ENCODE results near the gene KCNK1.

Gene KCNK1

DNA sequence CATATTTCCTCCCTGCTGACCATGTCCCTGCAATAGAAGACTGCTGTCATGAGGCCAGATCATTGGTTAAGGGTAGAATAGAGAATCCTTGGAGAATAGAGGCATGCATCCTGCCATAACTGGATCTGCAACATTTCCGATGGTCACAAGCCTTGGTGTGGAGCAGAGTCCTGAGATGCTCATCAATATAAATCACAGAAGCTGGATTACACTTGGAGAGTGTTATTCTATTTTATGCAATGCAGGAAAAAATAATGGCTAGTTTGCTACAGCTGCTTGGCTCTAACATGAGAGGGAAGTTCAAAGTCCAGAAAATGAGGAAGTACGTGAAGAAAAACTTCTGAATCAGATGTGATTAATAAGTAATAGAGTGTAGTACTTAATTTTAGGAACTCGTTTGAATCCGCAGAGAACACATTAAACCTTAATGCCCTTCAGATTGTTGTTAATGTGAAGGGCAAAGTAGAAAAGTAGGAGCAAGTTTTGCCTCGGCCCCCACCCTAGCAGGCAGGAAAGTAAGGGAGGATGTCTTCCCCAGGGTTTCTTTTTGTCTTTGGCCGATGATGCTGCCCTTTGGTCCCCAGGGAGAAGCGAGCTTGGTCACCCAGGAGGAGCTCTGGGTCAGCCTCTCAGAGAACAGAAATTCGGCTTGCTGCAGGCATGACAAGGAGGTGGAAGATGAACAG lies 59.5 kb downstream of the KCNK1 start:
- no peak for DNase-seq (ENCODE audit: low read depth)
- no peak overlapping the region for H3K4me3 ChIP-seq (ENCODE audit: low read length)
- TF ChIP-seq, protein P1, sequence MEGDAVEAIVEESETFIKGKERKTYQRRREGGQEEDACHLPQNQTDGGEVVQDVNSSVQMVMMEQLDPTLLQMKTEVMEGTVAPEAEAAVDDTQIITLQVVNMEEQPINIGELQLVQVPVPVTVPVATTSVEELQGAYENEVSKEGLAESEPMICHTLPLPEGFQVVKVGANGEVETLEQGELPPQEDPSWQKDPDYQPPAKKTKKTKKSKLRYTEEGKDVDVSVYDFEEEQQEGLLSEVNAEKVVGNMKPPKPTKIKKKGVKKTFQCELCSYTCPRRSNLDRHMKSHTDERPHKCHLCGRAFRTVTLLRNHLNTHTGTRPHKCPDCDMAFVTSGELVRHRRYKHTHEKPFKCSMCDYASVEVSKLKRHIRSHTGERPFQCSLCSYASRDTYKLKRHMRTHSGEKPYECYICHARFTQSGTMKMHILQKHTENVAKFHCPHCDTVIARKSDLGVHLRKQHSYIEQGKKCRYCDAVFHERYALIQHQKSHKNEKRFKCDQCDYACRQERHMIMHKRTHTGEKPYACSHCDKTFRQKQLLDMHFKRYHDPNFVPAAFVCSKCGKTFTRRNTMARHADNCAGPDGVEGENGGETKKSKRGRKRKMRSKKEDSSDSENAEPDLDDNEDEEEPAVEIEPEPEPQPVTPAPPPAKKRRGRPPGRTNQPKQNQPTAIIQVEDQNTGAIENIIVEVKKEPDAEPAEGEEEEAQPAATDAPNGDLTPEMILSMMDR (conservative IDR thresholded peaks at IDR 0.05; ENCODE audit: low read depth, low read length): no peak

DNA sequence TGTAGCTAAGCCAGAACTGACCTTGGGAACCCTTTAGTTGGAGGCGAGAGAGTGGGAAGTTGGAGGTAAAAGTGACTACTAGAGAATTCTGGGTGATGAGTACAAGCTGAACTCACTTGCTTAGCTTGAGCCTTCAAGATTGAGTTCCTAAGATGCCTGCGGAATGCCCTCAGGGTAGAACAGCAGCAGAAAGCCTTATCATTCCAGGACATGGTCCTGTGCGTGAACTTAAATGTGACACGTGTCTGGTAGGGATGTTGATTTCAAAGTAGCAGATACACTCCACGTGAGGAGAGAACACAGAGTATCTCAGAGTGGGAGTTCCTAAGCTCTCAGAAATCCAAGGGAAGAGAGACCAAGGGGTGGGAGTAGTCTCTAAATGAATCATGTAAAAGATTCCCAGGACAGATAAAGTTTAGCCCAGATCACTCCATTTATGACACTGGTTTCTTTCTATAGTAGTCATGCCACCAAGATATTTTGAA lies 60.1 kb downstream of the KCNK1 start:
- TF ChIP-seq, protein P1 (conservative IDR thresholded peaks at IDR 0.05; ENCODE audit: low read depth, low read length): no peak
- no peak for DNase-seq (ENCODE audit: low read depth)
- H3K4me3 ChIP-seq (ENCODE audit: low read length): no peak overlapping the region

DNA sequence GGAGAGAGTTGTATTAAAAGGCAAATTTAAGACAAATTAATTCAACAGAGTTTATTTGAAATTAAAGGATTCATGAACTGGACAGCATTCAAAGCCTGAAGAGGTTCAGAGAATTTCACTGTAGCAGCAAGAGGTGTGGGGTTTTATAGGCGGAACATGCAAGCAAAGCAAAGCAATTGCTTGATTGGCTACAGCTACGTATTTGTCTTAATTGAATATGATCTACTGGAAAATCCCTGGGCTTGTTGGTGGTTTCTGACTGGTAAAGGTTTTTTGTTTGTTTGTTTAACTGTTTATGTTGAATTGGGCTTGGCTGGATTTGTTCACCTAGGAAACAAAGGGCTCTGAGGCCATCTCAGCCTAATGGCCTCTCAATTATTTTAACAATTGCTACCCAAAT lies 61.5 kb downstream of the KCNK1 start:
- H3K4me3 ChIP-seq (ENCODE audit: low read length): no peak overlapping the region
- DNase-seq (ENCODE audit: low read depth): no peak
- TF ChIP-seq, protein P1 (conservative IDR thresholded peaks at IDR 0.05; ENCODE audit: low read depth, low read length): no peak

DNA sequence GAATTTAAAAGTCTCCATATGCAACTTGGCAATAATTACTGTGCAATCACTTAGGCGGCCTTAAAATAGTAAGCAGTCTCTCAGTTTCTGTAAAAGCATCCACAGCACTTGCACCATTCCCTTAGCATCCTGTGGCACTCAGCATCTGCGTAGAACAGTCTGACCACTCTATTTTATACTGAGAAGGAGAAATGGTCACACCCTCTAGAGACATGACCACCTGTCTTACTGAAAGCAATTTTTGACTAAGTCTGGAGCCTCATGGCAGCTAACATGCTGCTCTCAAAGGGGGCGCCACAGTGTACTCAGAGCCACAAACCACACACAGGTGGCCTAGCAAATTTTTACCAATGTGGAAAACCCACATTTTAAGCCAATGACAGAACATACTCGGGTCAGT lies 62.0 kb downstream of the KCNK1 start:
- DNase-seq (ENCODE audit: low read depth): no peak
- H3K4me3 ChIP-seq (ENCODE audit: low read length): no peak overlapping the region
- TF ChIP-seq, protein P1 (conservative IDR thresholded peaks at IDR 0.05; ENCODE audit: low read depth, low read length): no peak

DNA sequence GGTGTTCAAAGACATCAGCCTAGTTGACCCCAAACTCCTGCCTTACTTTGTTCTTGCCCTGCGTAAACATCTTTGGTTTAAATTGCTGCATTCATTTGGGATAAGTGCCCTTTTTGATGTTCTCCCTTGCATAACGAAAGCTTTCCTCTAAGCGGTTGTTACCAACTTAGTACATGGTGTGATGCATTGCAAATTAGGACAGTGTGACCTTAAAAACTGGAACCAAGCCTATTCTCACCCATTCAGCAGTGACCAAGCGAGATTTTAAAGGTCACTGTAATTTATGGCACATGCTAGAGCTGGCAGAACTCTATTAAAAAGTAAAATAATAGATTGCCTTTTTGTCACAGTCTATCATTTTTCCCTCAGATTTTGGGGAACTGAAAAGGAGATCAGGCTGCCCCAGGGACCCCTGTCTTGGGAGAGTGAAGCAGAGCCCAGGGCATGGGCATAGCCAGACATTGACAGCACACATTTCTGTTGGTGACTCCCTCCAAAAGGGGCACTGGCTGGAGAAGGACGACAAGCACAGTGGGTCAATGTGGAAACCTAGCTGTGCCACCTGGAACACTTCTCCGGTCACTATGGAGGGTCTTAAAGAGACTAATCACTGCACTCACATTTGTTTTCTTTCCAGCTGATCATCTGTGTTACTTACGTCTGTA lies 63.9 kb downstream of the KCNK1 start:
- no peak for DNase-seq (ENCODE audit: low read depth)
- TF ChIP-seq, protein P1 (conservative IDR thresholded peaks at IDR 0.05; ENCODE audit: low read depth, low read length): no peak
- no peak overlapping the region for H3K4me3 ChIP-seq (ENCODE audit: low read length)

DNA sequence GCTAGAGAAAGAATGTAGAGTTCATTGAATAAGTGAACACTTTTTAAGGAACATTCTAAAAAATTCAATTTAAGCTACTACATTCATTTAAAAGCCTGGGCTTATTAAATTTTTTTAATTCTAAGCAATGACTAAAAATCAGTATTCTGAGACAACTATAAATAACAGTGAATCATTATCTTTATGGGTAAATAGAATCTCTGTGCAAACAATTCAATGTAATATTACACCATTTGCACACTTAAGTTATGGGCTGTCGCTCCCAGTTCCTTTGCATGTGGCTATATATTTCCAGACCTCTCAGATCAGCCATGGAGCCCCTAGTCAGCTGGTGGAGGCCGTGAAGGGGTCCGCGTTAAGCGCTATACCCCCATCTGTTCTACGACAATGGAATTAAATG lies 65.1 kb downstream of the KCNK1 start:
- no peak overlapping the region for H3K4me3 ChIP-seq (ENCODE audit: low read length)
- TF ChIP-seq, protein P1 (conservative IDR thresholded peaks at IDR 0.05; ENCODE audit: low read depth, low read length): no peak
- no peak for DNase-seq (ENCODE audit: low read depth)

Data from retinal pigment epithelial cell (primary cell).